Keratinocyte (primary cell): ENCODE data around the gene SLC51B.

Experiments used
- EZH2 ChIP-seq: IDR thresholded peaks from one replicate; pipeline ENCODE4 v1.6.1; 2012; ENCODE audit warnings: inconsistent platforms, mild to moderate bottlenecking, low read length, moderate library complexity
- TF ChIP-seq, protein P1 (sequence below), 3 experiments: IDR thresholded peaks in 1 of 3; conservative IDR thresholded peaks in 1 of 3; optimal IDR thresholded peaks in 1 of 3; 2 replicates in 2 of 3; 3 replicates in 1 of 3; pipeline versions ENCODE3 to v1.5.1; 2011; ENCODE audit warnings: low read length in 3 of 3, mild to moderate bottlenecking in 3 of 3, moderate library complexity in 2 of 3, control low read depth in 1 of 3, inconsistent platforms in 1 of 3; ENCODE audit not compliant: insufficient read depth in 2 of 3; ENCODE audit errors: extremely low read depth in 1 of 3

DNA sequence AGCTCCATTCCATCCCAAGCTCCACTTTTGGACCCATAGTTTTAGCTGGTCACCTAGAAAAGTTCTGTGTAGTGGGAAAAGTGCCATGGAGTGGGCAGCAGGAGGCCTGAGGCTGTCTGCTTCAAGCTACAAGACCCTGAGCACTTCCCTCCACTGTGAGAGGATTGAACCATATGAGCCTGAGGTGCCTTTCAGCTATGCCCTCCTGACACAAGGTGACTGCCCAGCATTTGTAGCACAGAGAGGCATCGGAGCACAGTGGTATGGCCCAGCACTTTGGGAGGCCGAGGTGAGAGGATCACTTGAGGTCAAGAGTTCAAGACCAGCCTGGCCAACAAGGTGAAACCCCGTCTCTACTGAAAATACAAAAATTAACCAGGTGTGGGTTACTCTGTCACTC, 27.4 kb downstream of the SLC51B start:
- TF ChIP-seq, protein P1, sequence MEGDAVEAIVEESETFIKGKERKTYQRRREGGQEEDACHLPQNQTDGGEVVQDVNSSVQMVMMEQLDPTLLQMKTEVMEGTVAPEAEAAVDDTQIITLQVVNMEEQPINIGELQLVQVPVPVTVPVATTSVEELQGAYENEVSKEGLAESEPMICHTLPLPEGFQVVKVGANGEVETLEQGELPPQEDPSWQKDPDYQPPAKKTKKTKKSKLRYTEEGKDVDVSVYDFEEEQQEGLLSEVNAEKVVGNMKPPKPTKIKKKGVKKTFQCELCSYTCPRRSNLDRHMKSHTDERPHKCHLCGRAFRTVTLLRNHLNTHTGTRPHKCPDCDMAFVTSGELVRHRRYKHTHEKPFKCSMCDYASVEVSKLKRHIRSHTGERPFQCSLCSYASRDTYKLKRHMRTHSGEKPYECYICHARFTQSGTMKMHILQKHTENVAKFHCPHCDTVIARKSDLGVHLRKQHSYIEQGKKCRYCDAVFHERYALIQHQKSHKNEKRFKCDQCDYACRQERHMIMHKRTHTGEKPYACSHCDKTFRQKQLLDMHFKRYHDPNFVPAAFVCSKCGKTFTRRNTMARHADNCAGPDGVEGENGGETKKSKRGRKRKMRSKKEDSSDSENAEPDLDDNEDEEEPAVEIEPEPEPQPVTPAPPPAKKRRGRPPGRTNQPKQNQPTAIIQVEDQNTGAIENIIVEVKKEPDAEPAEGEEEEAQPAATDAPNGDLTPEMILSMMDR (optimal IDR thresholded peaks at IDR 0.05 in 1 of 3, IDR thresholded peaks at IDR 0.05 in 1 of 3, conservative IDR thresholded peaks at IDR 0.05 in 1 of 3; ENCODE audit: extremely low read depth in 1 of 3, insufficient read depth in 2 of 3, low read length in 3 of 3), result no peak
- TF ChIP-seq EZH2, result no peak
